22Rv1 (cell line): ENCODE data around the gene TBC1D22A.

Source experiments
- ZFX ChIP-seq: fragments of 450-650 bp; IDR thresholded peaks from 2 replicates; pipeline ENCODE4 v1.6.1; 2017; ENCODE audit warnings: antibody characterized with exemption, borderline replicate concordance
- TF ChIP-seq, protein P1 (sequence below): fragments of 450-650 bp; IDR thresholded peaks from 2 replicates; pipeline ENCODE4 v1.5.1; 2017; ENCODE audit warnings: mild to moderate bottlenecking

DNA sequence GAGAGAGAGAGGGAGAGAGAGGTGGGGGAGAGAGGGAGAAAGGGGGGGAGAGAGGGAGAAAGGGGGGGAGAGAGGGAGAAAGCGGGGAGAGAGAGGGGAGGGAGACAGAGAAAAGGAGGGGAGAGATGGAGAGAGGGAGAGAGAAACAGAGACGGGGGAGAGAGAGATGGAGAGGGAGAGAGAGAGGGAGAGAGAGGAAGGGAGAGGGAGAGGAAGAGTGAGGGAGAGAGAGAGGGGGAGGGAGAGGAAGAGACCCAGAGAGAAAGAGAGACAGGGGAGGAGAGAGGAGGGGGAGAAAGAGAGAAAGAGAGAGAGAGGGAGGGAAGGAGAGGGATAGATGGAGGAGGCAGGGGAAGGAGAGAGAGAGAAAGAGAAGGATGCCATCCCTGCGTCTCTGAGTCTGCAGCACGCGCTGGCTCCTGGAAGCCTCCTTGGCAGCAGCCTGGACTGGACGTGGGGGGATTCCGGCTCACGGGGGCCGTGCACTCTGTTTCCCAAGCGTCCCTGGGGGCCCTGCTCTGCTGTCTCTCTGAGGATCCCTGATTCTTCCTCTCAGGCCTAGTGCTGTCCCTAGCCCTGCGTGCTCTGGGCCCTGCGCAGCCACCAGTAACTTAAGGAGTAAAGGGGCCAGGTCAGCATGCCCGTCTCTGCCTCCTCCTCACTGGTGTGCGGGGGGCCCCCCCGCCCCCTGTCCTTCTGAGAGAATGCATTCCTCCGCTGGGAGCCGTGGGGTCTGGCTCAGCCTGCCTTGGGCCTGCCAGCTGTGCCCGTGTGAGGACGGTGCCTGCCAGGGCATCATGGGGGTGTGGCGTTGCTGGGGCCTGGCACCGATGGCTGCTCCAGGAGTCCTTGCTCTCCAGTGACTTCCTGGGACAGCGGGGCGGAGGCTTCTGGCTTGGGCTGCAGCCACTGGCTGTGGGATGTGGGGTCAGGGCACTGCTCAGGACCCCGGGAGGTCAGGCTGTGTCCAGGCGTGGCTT, 429.5 kb downstream of the TBC1D22A start:
- TF ChIP-seq ZFX: no peak
- TF ChIP-seq, protein P1, sequence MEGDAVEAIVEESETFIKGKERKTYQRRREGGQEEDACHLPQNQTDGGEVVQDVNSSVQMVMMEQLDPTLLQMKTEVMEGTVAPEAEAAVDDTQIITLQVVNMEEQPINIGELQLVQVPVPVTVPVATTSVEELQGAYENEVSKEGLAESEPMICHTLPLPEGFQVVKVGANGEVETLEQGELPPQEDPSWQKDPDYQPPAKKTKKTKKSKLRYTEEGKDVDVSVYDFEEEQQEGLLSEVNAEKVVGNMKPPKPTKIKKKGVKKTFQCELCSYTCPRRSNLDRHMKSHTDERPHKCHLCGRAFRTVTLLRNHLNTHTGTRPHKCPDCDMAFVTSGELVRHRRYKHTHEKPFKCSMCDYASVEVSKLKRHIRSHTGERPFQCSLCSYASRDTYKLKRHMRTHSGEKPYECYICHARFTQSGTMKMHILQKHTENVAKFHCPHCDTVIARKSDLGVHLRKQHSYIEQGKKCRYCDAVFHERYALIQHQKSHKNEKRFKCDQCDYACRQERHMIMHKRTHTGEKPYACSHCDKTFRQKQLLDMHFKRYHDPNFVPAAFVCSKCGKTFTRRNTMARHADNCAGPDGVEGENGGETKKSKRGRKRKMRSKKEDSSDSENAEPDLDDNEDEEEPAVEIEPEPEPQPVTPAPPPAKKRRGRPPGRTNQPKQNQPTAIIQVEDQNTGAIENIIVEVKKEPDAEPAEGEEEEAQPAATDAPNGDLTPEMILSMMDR: no peak
